Lung (tissue), 12 donors: ENCODE data around the gene CAPN13. TPM values are rescaled to one million over a fixed set of nuclear protein-coding genes. Genes with fewer than 3 reads are reported as not detected.

Experiments used
- ATAC-seq: fragments of 200-7000 bp; cut with Tn5 transposase; one replicate; pipeline ENCODE4 v1.9.1; 2020; ENCODE audit warnings: moderate number of reproducible peaks; ENCODE audit not compliant: insufficient read depth, low FRiP score
- DNase-seq, 3 donors: peaks; one replicate each; pipeline ENCODE4 v3.0.0-alpha.2; 2013 to 2017
- H3K27ac ChIP-seq, 2 donors: one replicate each; pipeline ENCODE4 v1.5.1; 2013; ENCODE audit warnings: mild to moderate bottlenecking in 2 of 2, moderate library complexity in 2 of 2, control low read depth in 1 of 2, inconsistent platforms in 1 of 2, low read depth in 1 of 2, low read length in 1 of 2
- H3K27me3 ChIP-seq, 3 donors: one replicate each; pipeline ENCODE4 v1.5.1; 2013; ENCODE audit warnings: low read length in 2 of 3; ENCODE audit not compliant: control insufficient read depth in 3 of 3, insufficient read depth in 3 of 3
- H3K36me3 ChIP-seq, 4 donors: one replicate each; pipeline ENCODE4 v1.5.1; 2013; ENCODE audit warnings: low read length in 4 of 4, mild to moderate bottlenecking in 1 of 4, moderate library complexity in 1 of 4; ENCODE audit not compliant: control insufficient read depth in 4 of 4, insufficient read depth in 4 of 4
- H3K4me1 ChIP-seq, 5 donors: one replicate each; pipeline ENCODE4 v1.5.1; 2013; ENCODE audit warnings: low read length in 5 of 5, mild to moderate bottlenecking in 2 of 5, moderate library complexity in 1 of 5; ENCODE audit not compliant: control insufficient read depth in 5 of 5, insufficient read depth in 5 of 5
- H3K4me3 ChIP-seq: one replicate; pipeline ENCODE4 v1.5.1; 2013; ENCODE audit warnings: mild to moderate bottlenecking, control low read depth, moderate library complexity
- H3K9ac ChIP-seq, 2 donors: one replicate each; pipeline ENCODE4 v1.5.1; 2013; ENCODE audit warnings: low read length in 2 of 2, control low read depth in 1 of 2; ENCODE audit not compliant: insufficient read depth in 1 of 2
- H3K9me3 ChIP-seq, 4 donors: one replicate each; pipeline ENCODE4 v1.5.1; 2013; ENCODE audit warnings: low read length in 3 of 4, mild to moderate bottlenecking in 1 of 4, moderate library complexity in 1 of 4; ENCODE audit not compliant: control insufficient read depth in 4 of 4, insufficient read depth in 3 of 4
- WGBS, 2 donors: extraction: QIAGEN DNeasy Blood & Tissue Kit; methylation state at CpG; one replicate each; pipeline ENCODE4 v1.1.7; 2013; 5-methylcytosine and 5-hydroxymethylcytosine counted together
- polyA plus RNA-seq, 2 donors: library from polyadenylated mRNA; stranded (reverse); fragments of 200-250 nt; gene quantifications; one replicate each; pipeline ENCODE4 v1.2.1, GENCODE V29; 2013
- total RNA-seq, 2 donors: library from RNA; depleted of rRNA in 1 of 2; stranded (reverse); fragments of >200 nt in 1 of 2; gene quantifications; one replicate each; pipeline ENCODE4 v1.2.1, GENCODE V29; 2014 to 2021
- TF ChIP-seq, protein P1 (sequence below): IDR thresholded peaks from 2 replicates; pipeline ENCODE4 v1.5.1; 2012; ENCODE audit warnings: mild to moderate bottlenecking; ENCODE audit errors: control extremely low read depth, extremely low read depth
- donor health status: control.
- donor health status: control.
- donor health status: Bipolar disorder and iron deficiency.
- donor health status: healthy.
- donor health status: DM: yes; HTN: yes; CAD: no.

The CAPN13 gene
- total and polyA plus RNA-seq, 4 donors, result 6.6 to 31.6 (median 8.2) TPM

DNA sequence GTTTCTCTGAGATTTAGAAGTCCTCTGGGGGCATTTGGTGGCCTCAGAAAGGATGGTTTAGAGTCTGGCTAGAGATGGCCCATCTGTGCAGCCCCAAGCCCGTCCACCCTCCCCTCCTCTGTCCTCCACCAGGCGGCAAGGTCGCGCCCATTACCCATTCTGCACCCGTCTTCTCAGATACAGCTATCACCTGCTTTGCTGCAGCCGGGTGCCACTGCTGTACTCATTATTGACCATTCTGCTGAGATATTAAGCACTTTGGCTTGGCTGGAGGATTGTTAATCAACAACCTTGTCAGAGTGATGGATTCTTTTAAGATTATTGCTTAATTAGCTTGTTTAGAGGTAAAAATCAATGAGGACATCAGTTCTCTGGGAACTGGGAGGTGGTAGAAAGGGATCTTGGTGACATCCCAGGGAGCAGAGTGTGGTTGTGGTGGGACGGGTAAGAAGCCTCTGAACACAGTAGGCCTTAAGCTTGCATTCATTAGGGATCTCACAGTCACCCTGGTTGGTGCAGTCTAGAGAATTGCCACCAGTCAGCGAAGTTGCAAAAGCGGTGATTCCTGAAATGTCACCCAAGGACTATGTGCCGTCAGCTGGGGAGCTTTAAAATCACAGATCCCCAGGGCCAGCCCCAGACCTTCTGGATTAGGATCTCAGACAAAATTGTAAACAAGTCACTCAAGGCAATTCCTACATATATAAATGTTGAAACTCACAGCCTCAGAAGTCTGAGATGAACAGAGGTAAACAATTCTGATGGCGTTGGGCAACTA lies 90.9 kb downstream of the CAPN13 start:
- Histone ChIP-seq H3K9me3 (peaks cover 0 to 2% (median 0%) of the 10 kb centered on the region in 4 donors), H3K27me3 (no peaks in the 10 kb centered on the region), H3K27ac (no peak overlapping the region), H3K4me3 (no peak overlapping the region), H3K4me1 (no peaks in the 10 kb centered on the region), H3K36me3 (no peaks in the 10 kb centered on the region), H3K9ac (no peak overlapping the region)
- WGBS, 2 donors, result 83 to 90% methylated on average over 11 of the region's 11 CpGs
- no peak for ATAC-seq
- DNase-seq, result no peak
- TF ChIP-seq, protein P1, sequence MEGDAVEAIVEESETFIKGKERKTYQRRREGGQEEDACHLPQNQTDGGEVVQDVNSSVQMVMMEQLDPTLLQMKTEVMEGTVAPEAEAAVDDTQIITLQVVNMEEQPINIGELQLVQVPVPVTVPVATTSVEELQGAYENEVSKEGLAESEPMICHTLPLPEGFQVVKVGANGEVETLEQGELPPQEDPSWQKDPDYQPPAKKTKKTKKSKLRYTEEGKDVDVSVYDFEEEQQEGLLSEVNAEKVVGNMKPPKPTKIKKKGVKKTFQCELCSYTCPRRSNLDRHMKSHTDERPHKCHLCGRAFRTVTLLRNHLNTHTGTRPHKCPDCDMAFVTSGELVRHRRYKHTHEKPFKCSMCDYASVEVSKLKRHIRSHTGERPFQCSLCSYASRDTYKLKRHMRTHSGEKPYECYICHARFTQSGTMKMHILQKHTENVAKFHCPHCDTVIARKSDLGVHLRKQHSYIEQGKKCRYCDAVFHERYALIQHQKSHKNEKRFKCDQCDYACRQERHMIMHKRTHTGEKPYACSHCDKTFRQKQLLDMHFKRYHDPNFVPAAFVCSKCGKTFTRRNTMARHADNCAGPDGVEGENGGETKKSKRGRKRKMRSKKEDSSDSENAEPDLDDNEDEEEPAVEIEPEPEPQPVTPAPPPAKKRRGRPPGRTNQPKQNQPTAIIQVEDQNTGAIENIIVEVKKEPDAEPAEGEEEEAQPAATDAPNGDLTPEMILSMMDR, result no peak

DNA sequence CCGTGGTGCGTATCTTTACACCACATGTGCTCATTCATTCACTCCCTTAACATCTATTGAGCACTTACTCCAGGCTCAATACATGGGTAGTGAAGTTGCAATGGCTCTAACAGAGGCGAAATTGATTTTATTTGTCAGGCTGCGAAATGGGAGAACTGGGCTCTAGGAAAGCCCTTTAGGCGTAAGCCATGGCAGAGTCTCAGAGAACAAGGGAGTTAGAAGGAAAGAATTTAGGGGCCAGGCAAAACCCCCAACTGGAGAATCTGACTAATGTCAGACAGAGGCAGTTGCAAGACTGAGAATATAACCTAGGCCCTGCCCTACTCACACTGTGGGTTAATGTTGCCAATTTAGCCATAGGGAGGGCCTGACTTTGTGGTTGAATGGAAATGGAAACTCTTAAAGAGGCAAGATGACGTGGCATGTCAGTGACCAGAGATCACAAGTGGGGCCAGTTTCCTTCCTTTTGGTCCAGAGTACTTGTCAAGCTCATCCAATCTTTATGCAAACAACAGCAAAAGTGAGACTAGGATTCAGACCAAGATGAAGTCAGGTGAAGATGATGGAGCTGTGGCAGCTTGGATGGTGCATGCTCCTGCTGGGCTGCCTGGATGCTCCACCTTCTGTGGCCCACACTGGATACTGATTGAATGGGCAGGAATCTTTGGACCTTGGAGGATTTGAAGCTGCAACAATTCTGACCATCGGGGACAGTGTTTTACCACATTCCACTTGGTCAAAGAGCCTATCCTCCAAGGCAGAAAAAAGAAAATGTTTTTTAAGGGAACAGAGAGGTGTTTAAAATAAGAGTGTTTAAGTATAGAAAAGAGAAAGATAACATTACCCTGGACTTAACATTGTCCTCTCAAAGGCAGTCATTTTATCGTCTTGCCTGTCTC lies 92.2 kb downstream of the CAPN13 start:
- TF ChIP-seq, protein P1, result no peak
- ATAC-seq (no peak), DNase-seq (no peak)
- no peak overlapping the region for H3K9ac ChIP-seq
- no peaks in the 10 kb centered on the region for H3K36me3 ChIP-seq
- 84 to 86% methylated on average over 8 of the region's 8 CpGs for WGBS, 2 donors
- H3K9me3 ChIP-seq, result peaks cover 0 to 2% (median 0%) of the 10 kb centered on the region in 4 donors
- H3K4me1 ChIP-seq, result no peaks in the 10 kb centered on the region
- no peaks in the 10 kb centered on the region for H3K27me3 ChIP-seq
- no peak overlapping the region for H3K27ac ChIP-seq
- H3K4me3 ChIP-seq, result no peak overlapping the region

DNA sequence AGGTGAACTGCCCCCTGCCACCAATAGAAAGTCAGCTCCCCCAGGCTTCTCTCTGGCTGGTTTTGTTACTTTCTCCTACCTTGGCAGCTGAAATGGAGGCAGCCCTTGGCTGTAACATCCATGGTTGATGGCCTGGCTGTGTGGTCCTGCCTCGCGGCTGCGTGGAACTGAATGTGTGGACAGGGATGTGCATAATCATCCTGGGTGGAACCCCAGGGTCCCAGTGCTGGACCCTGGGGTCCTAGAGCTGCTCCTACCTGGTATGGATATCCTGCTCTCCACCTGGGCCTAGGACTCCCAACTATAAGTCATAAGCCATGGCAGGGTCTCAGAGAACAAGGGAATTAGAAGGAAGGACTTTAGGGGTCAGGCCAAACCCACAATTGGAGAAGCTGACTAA lies 93.5 kb downstream of the CAPN13 start:
- no peak overlapping the region for H3K4me3 ChIP-seq
- H3K36me3 ChIP-seq, result no peaks in the 10 kb centered on the region
- H3K27ac ChIP-seq, result no peak overlapping the region
- peaks cover 0 to 2% (median 0%) of the 10 kb centered on the region in 5 donors for H3K4me1 ChIP-seq
- peaks cover 0 to 2% (median 0%) of the 10 kb centered on the region in 4 donors for H3K9me3 ChIP-seq
- ATAC-seq (no peak), DNase-seq (no peak)
- TF ChIP-seq, protein P1, result no peak
- H3K27me3 ChIP-seq, result no peaks in the 10 kb centered on the region
- no peak overlapping the region for H3K9ac ChIP-seq
- 98% methylated on average over 3 of the region's 3 CpGs for WGBS, 2 donors
